DOHH2 (cell line): ENCODE measurements around the gene EN1.
A peak's percentile ranks its signal among the peaks of the same experiment; 100 is the strongest.

ENCODE experiments used
- EZH2phosphoT487 ChIP-seq: fragments of 200-600 bp; sonication (generic); IDR thresholded peaks from 2 replicates; pipeline ENCODE4 v1.6.1; 2017; ENCODE audit warnings: borderline replicate concordance, mild to moderate bottlenecking, antibody characterized with exemption, low read length, moderate library complexity, mixed read lengths
- TF ChIP-seq, protein P1 (sequence below): fragments of 200-600 bp; sonication (generic); IDR thresholded peaks from one replicate; pipeline ENCODE4 v1.5.1; 2014; ENCODE audit warnings: antibody characterized with exemption, mild to moderate bottlenecking, low read depth, low read length; ENCODE audit not compliant: poor library complexity, severe bottlenecking

GRCh38 chr2:118882693-118883336, 35.4 kb upstream of the EN1 start:
- TF ChIP-seq, protein P1, sequence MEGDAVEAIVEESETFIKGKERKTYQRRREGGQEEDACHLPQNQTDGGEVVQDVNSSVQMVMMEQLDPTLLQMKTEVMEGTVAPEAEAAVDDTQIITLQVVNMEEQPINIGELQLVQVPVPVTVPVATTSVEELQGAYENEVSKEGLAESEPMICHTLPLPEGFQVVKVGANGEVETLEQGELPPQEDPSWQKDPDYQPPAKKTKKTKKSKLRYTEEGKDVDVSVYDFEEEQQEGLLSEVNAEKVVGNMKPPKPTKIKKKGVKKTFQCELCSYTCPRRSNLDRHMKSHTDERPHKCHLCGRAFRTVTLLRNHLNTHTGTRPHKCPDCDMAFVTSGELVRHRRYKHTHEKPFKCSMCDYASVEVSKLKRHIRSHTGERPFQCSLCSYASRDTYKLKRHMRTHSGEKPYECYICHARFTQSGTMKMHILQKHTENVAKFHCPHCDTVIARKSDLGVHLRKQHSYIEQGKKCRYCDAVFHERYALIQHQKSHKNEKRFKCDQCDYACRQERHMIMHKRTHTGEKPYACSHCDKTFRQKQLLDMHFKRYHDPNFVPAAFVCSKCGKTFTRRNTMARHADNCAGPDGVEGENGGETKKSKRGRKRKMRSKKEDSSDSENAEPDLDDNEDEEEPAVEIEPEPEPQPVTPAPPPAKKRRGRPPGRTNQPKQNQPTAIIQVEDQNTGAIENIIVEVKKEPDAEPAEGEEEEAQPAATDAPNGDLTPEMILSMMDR, result peak; percentile 91
- no peak for TF ChIP-seq EZH2phosphoT487
